ENCODE data around the gene RMND5B.

The RMND5B gene

DNA sequence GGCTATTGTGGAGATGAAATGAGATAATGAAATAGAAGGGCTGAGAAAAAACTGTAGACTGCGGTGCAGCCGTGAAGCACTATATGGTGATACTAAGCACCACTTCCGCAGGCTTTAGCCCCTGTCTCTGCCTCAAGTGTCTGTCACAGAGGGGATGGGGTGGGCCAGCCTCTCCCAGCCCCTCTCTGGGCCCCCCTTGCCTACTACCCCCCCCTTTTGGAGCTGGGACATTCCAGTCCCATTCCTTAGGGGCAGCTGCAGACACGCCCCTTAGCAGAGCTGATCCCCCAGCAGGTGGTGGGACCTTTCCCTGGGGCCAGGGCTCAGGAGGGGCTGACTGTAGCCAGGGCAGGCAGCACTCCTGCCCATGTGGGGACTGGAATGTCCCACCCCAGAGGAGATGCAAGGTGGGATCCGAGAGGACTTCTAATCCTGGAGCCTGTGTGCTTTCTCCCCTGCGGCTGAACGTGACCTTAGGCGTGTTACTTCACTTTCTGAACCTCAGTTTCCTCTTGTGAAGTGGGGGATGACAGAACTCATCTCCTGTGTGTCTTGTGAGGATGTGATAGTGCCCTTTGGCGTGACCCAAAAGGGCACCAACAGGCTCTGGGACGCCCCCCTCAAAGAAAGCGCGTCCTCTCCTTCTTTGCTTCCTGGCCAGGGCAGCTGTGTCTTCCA lies 15.5 kb upstream of the RMND5B start:
- no peak overlapping the region for H3K4me3 ChIP-seq (ENCODE audit: low read depth, low read length)
- H3K9me3 ChIP-seq: peaks cover 7% of the 10 kb centered on the region; the same call in 1 of the 2 replicates
- H3K4me1 ChIP-seq: no peaks in the 10 kb centered on the region
- TF ChIP-seq, protein P1, sequence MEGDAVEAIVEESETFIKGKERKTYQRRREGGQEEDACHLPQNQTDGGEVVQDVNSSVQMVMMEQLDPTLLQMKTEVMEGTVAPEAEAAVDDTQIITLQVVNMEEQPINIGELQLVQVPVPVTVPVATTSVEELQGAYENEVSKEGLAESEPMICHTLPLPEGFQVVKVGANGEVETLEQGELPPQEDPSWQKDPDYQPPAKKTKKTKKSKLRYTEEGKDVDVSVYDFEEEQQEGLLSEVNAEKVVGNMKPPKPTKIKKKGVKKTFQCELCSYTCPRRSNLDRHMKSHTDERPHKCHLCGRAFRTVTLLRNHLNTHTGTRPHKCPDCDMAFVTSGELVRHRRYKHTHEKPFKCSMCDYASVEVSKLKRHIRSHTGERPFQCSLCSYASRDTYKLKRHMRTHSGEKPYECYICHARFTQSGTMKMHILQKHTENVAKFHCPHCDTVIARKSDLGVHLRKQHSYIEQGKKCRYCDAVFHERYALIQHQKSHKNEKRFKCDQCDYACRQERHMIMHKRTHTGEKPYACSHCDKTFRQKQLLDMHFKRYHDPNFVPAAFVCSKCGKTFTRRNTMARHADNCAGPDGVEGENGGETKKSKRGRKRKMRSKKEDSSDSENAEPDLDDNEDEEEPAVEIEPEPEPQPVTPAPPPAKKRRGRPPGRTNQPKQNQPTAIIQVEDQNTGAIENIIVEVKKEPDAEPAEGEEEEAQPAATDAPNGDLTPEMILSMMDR (IDR thresholded peaks at IDR 0.05; ENCODE audit: low read depth, low read length): no peak
- H3K27me3 ChIP-seq: peaks cover 24% of the 10 kb centered on the region
- no peak for DNase-seq
- H3K36me3 ChIP-seq: no peaks in the 10 kb centered on the region

DNA sequence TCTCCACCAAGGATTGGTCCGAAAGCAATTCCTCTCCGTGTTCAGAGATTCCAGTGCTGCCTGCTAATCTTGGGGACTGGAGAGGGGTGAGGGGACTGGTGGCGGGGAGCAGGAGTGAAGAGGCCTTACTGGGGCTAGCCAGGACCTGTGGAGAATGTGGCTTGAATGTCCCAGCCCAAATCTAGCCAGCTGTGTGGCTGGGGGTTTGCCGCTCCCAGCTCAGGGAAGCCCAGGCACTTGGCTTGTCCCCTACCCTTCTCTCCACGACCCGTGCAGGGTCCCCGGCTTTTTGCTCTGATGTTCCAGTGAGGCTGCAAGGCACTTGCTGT lies 15.0 kb upstream of the RMND5B start:
- DNase-seq: no peak
- H3K36me3 ChIP-seq: no peaks in the 10 kb centered on the region
- TF ChIP-seq, protein P1 (IDR thresholded peaks at IDR 0.05; ENCODE audit: low read depth, low read length): no peak
- H3K4me1 ChIP-seq: peaks cover 4% of the 10 kb centered on the region
- no peak overlapping the region for H3K4me3 ChIP-seq (ENCODE audit: low read depth, low read length)
- H3K27me3 ChIP-seq: peaks cover 24% of the 10 kb centered on the region
- peaks cover 7% of the 10 kb centered on the region; the same call in 1 of the 2 replicates for H3K9me3 ChIP-seq

DNA sequence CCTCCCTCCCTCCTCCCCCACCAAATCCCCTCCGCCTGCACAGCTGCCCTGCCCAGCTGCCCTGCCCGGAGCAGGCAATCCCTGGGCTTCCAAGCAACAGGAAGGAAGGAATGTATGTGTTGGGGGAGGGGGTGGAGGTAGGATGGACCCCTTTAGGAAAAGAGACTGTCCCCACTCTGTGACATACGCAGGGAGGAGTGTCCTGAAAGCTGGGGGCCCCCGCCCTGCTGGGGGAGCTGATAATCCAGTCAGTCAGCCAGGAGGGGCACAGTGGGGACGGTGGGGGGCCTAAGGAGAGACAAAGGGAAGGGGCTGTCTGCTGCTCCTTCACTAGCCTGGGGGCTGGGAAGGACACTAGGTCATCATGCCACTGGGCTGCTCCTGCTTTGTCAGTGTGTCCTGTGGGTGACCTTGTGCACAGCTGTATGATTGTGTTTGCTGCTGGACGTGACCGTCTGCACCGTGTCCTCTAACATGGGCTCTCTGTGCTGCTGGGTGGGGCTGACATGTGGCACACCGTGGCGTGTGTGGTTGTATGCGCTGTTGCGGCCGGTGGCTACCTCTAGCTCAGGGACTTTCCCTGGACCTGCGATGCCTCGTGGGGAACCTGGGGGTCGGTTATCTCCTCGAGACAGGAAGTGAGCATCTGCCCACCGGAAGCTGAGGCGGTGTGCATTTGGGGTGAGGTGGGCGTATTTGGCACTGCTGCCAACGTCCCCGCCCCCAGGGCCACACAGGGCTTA lies 14.5 kb upstream of the RMND5B start:
- no peak for DNase-seq
- H3K4me3 ChIP-seq (ENCODE audit: low read depth, low read length): no peak overlapping the region
- H3K9me3 ChIP-seq: peaks cover 7% of the 10 kb centered on the region; the same call in 1 of the 2 replicates
- H3K36me3 ChIP-seq: no peaks in the 10 kb centered on the region
- peaks cover 24% of the 10 kb centered on the region for H3K27me3 ChIP-seq
- TF ChIP-seq, protein P1 (IDR thresholded peaks at IDR 0.05; ENCODE audit: low read depth, low read length): no peak
- peaks cover 4% of the 10 kb centered on the region for H3K4me1 ChIP-seq

DNA sequence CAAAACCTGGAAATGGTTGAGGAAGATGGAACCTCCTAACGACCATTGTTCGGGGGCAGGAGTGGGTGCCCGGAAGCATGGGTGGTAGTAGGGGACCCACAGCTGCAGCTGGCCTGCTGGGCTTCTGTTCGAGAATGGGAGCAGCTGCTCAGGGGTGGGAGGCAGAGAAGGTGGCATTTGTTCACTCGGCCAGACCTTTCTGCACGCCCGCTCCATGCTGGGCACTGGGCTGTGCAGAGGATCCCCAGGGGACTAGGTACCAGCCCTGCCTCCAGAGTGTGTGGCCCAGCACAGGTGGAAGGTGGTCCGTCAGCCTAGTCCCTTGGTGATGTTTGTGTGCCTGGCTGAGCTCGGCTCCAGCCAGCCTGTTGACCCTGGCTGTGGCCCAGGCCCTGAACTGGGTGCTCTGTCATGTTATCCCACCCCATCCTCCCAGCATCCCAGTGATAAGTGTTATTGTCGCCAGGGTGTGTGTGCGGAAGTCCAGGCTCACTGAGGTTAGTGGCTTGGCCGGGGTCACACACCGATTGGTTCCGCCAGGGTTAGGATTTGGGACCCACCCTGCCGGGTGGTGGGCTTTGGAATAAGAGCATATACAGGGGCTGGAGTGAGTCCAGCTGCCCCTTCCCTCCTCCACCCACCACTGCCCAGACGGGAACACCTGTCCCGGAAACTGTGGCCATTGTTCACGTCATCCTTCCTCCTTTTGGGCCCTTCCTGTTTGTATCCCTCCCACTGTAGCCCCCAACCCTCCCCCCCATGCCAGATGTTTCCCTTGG lies 12.7 kb upstream of the RMND5B start:
- no peak for DNase-seq
- TF ChIP-seq, protein P1 (IDR thresholded peaks at IDR 0.05; ENCODE audit: low read depth, low read length): no peak
- peaks cover under 1% of the 10 kb centered on the region; the same call in 1 of the 2 replicates for H3K9me3 ChIP-seq
- H3K4me3 ChIP-seq (ENCODE audit: low read depth, low read length): no peak overlapping the region
- no peaks in the 10 kb centered on the region for H3K36me3 ChIP-seq
- peaks cover 8% of the 10 kb centered on the region for H3K4me1 ChIP-seq
- peaks cover 18% of the 10 kb centered on the region for H3K27me3 ChIP-seq

DNA sequence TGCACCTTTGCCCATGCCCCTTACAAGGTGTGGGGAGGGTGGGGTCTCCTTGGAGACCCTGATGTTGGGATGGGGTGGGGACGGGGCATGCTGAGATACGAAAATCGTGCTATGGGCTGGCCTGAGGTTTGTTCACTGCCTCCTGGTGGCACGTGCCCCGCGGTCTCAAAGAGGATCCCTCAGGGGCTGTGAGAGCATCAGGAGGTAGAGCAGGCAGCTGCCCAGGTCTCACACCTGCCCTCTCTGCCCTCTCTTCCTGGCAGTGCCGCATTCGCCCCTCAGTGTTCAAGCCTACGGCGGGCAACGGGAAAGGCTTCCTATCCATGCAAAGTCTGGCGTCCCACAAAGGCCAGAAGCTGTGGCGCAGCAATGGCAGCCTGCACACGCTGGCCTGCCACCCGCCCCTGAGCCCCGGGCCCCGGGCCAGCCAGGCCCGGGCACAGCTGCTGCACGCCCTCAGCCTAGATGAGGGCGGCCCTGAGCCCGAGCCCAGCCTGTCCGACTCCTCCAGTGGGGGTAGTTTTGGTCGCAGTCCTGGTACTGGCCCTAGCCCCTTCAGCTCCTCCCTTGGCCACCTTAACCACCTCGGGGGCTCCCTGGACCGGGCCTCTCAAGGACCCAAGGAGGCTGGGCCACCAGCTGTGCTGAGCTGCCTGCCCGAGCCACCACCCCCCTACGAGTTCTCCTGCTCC lies 10.8 kb upstream of the RMND5B start:
- no peaks in the 10 kb centered on the region for H3K27me3 ChIP-seq
- TF ChIP-seq, protein P1 (IDR thresholded peaks at IDR 0.05; ENCODE audit: low read depth, low read length): no peak

More for the DNA sequence above, 10.8 kb upstream of the RMND5B start:
- Histone ChIP-seq H3K4me3 (ENCODE audit: low read depth, low read length) (no peak overlapping the region), H3K9me3 (no peaks in the 10 kb centered on the region), H3K36me3 (no peaks in the 10 kb centered on the region), H3K4me1 (peaks cover 8% of the 10 kb centered on the region)
- no peak for DNase-seq

Data from BE2C (cell line).